Ramos (cell line): ENCODE data around the gene FLNB.
"Not testable (repeated sequence)": the region's sequence is repeated elsewhere in the genome, so short reads cannot be mapped to it uniquely, and the experiment has no call there.

Experiments
- in situ Hi-C: fragments of 300-500 bp; cut with MboI; formaldehyde crosslinking; loops from one replicate; pipeline ENCODE4 v1.14.3; 2022; ENCODE audit warnings: low sequenced_read_pairs; ENCODE audit not compliant: unreplicated experiment

The FLNB gene

GRCh38 chr3:58049143-58049785, 41.0 kb downstream of the FLNB start:
- in situ Hi-C loops = no loop called here

GRCh38 chr3:58051196-58051595, 43.0 kb downstream of the FLNB start:
- in situ Hi-C loops = no loop called here

- in situ Hi-C loops = not testable (repeated sequence)
Measured at GRCh38 chr3:58051658-58052261, 43.5 kb downstream of the FLNB start.

GRCh38 chr3:58052373-58053273, 44.4 kb downstream of the FLNB start:
- in situ Hi-C loops = no loop called here

- in situ Hi-C loops = no loop called here
Measured at GRCh38 chr3:58054652-58055051, 46.4 kb downstream of the FLNB start.

GRCh38 chr3:58055314-58055713, 47.1 kb downstream of the FLNB start:
- in situ Hi-C loops = no loop called here

GRCh38 chr3:58055891-58056290, 47.7 kb downstream of the FLNB start:
- in situ Hi-C loops = not testable (repeated sequence)

- in situ Hi-C loops = no loop called here
Measured at GRCh38 chr3:58058361-58059263, 50.4 kb downstream of the FLNB start.

- in situ Hi-C loops = no loop called here
Measured at GRCh38 chr3:58059349-58060321, 51.4 kb downstream of the FLNB start.

GRCh38 chr3:58062472-58062871, 54.2 kb downstream of the FLNB start:
- in situ Hi-C loops = no loop called here

GRCh38 chr3:58063022-58063815, 55.0 kb downstream of the FLNB start:
- in situ Hi-C loops = no loop called here

GRCh38 chr3:58064923-58065638, 56.9 kb downstream of the FLNB start:
- in situ Hi-C loops = no loop called here

GRCh38 chr3:58065700-58066167, 57.5 kb downstream of the FLNB start:
- in situ Hi-C loops = no loop called here

GRCh38 chr3:58066842-58067241, 58.6 kb downstream of the FLNB start:
- in situ Hi-C loops = no loop called here

GRCh38 chr3:58068122-58068809, 60.0 kb downstream of the FLNB start:
- in situ Hi-C loops = no loop called here

GRCh38 chr3:58071480-58071971, 63.3 kb downstream of the FLNB start:
- in situ Hi-C loops = no loop called here
